B cell (primary cell): ENCODE results near the gene COPS4. TPM values are rescaled to one million over a fixed set of nuclear protein-coding genes. Genes with fewer than 3 reads are reported as not detected.
"Not testable (repeated sequence)": the region's sequence is repeated elsewhere in the genome, so short reads cannot be mapped to it uniquely, and the experiment has no call there.

Source experiments
- ATAC-seq: fragments of 200-7000 bp; cut with Tn5 transposase; one replicate; pipeline ENCODE4 v1.10.0; 2021; ENCODE audit warnings: low read depth, mild to moderate bottlenecking, moderate number of reproducible peaks, moderate library complexity
- CTCF ChIA-PET: fragments of 350-600 bp; sonication (Branson Sonifier 250); formaldehyde crosslinking; loops from one replicate; lab custom pipeline; 2021; ENCODE audit warnings: antibody characterized with exemption, inconsistent platforms; lab: Charles Lee
- POLR2A ChIA-PET: fragments of 350-600 bp; sonication (Branson Sonifier 250); formaldehyde crosslinking; loops from one replicate; lab custom pipeline; 2021; ENCODE audit warnings: antibody characterized with exemption; lab: Charles Lee
- DNase-seq: peaks from one replicate; pipeline ENCODE4 v3.0.0; 2013
- H2AFZ ChIP-seq: 2 replicates; pipeline ENCODE4 v1.6.1; 2012; ENCODE audit warnings: mild to moderate bottlenecking, low read depth, low read length; ENCODE audit not compliant: insufficient read depth, poor library complexity, severe bottlenecking
- H3K27ac ChIP-seq, 2 donors: 1 replicate in 1 of 2; 2 replicates in 1 of 2; pipeline ENCODE4 v1.5.1; 2012 to 2013; ENCODE audit warnings: low read length in 2 of 2, mild to moderate bottlenecking in 2 of 2, moderate library complexity in 1 of 2
- H3K27me3 ChIP-seq, 4 experiments: fragments of 200-600 bp in 1 of 4; sonication (generic) in 1 of 4; replicated peaks in 1 of 4; 1 replicate in 2 of 4; 2 replicates in 2 of 4; pipeline versions ENCODE4 v1.6.1 to v1.7.0; 2013 to 2016; ENCODE audit warnings: low read length in 3 of 4, mild to moderate bottlenecking in 2 of 4, mixed read lengths in 1 of 4, moderate library complexity in 1 of 4; ENCODE audit not compliant: insufficient read depth in 4 of 4, control insufficient read depth in 3 of 4; ENCODE audit errors: control extremely low read depth in 1 of 4
- H3K36me3 ChIP-seq, 2 experiments: replicated peaks in 1 of 2; 1 replicate in 1 of 2; 2 replicates in 1 of 2; pipeline versions ENCODE4 v1.6.1 to v1.7.1; 2013; ENCODE audit warnings: low read length in 1 of 2; ENCODE audit not compliant: insufficient read depth in 2 of 2, control insufficient read depth in 1 of 2; ENCODE audit errors: control extremely low read depth in 1 of 2, extremely low read depth in 1 of 2
- H3K4me1 ChIP-seq, 2 donors: fragments of 200-600 bp in 1 of 2; sonication (generic) in 1 of 2; 1 replicate in 1 of 2; 2 replicates in 1 of 2; pipeline versions ENCODE4 v1.5.1 to v1.6.1; 2013 to 2017; ENCODE audit warnings: low read length in 2 of 2; ENCODE audit not compliant: control insufficient read depth in 2 of 2, insufficient read depth in 2 of 2
- H3K4me2 ChIP-seq: replicated peaks from 2 replicates; pipeline ENCODE3; 2012; ENCODE audit warnings: mild to moderate bottlenecking, low read depth, low read length; ENCODE audit not compliant: poor library complexity, severe bottlenecking
- H3K4me3 ChIP-seq, 5 experiments: fragments of 200-600 bp in 1 of 5; sonication (generic) in 1 of 5; 1 replicate in 3 of 5; 2 replicates in 2 of 5; pipeline versions ENCODE4 v1.5.1 to v1.7.0; 2011 to 2016; ENCODE audit warnings: low read length in 4 of 5, mild to moderate bottlenecking in 4 of 5, low read depth in 2 of 5, control low read depth in 1 of 5, moderate library complexity in 1 of 5; ENCODE audit not compliant: insufficient read depth in 1 of 5; ENCODE audit errors: control extremely low read depth in 1 of 5, extremely low read depth in 1 of 5
- H3K79me2 ChIP-seq: fragments of 200-600 bp; sonication (generic); one replicate; pipeline ENCODE4 v1.6.0; 2016; ENCODE audit warnings: low read length; ENCODE audit not compliant: control insufficient read depth, insufficient read depth
- H3K9ac ChIP-seq: fragments of 200-600 bp; sonication (generic); 2 replicates; pipeline ENCODE4 v1.6.1; 2017; ENCODE audit warnings: mild to moderate bottlenecking, low read length, moderate library complexity
- H3K9me3 ChIP-seq, 3 donors: one replicate each; pipeline versions ENCODE4 v1.6.1 to v1.7.1; 2013; ENCODE audit warnings: low read length in 2 of 3; ENCODE audit not compliant: control insufficient read depth in 2 of 3, insufficient read depth in 1 of 3; ENCODE audit errors: control extremely low read depth in 1 of 3
- H4K20me1 ChIP-seq: 2 replicates; pipeline ENCODE4 v1.6.0; 2012; ENCODE audit warnings: mild to moderate bottlenecking, low read length; ENCODE audit not compliant: insufficient read depth, control insufficient read depth, poor library complexity, severe bottlenecking
- H3K27ac Mint-ChIP-seq: one replicate; pipeline ENCODE4 v1.8.0; 2021; ENCODE audit warnings: mixed read lengths
- H3K27me3 Mint-ChIP-seq: one replicate; pipeline ENCODE4 v1.8.0; 2021; ENCODE audit warnings: mixed read lengths
- H3K4me1 Mint-ChIP-seq: one replicate; pipeline ENCODE4 v1.8.0; 2021; ENCODE audit warnings: mixed read lengths
- H3K4me3 Mint-ChIP-seq: one replicate; pipeline ENCODE4 v1.8.0; 2021; ENCODE audit warnings: mixed read lengths
- H3K9me3 Mint-ChIP-seq: one replicate; pipeline ENCODE4 v1.8.0; 2022; ENCODE audit warnings: mixed read lengths; ENCODE audit not compliant: insufficient read depth
- CTCF ChIP-seq: fragments of 200-600 bp; IDR thresholded peaks from one replicate; pipeline ENCODE4 v1.8.0; 2022; ENCODE audit warnings: antibody characterized with exemption, mild to moderate bottlenecking
- EZH2 ChIP-seq: IDR thresholded peaks from 2 replicates; pipeline ENCODE4 v1.6.1; 2012; ENCODE audit warnings: borderline replicate concordance, low read depth, mild to moderate bottlenecking, moderate library complexity, low read length; ENCODE audit not compliant: insufficient read depth, poor library complexity, severe bottlenecking
- WGBS: methylation state at CpG from one replicate; pipeline ENCODE4 v1.1.5; 2013; ENCODE audit warnings: missing lambda C conversion rate; ENCODE audit not compliant: insufficient coverage; 5-methylcytosine and 5-hydroxymethylcytosine counted together
- intact Hi-C: fragments of 100-400 bp; cut with micrococcal nuclease; formaldehyde crosslinking; loops from one replicate; pipeline ENCODE4 v1.10.0; 2022
- polyA plus RNA-seq: library from polyadenylated mRNA; depleted of rRNA; stranded (reverse); fragments of >200 nt; gene quantifications from 2 replicates; pipeline ENCODE4 v1.2.3, GENCODE V29; 2012
- total RNA-seq, 2 donors: library from RNA; stranded (reverse); fragments of 120-200 nt in 1 of 2; gene quantifications; 1 replicate in 1 of 2; 2 replicates in 1 of 2; pipeline versions ENCODE4 v1.2.3 to v1.2.4, GENCODE V29; 2013 to 2022

COPS4 gene
- total and polyA plus RNA-seq, 2 donors (not counting 1 experiment from before 2014, with no cell fraction given) = 12.0 to 24.5 TPM

GRCh38 chr4:83036991-83037665, 2.1 kb downstream of the COPS4 start:
- ATAC-seq = no peak
- intact Hi-C loops = no loop called here
- Histone ChIP-seq H3K27me3 (no peaks in the 10 kb centered on the region), H3K9me3 (no peaks in the 10 kb centered on the region), H3K4me3 (no peak overlapping the region), H3K79me2 (peaks cover 68% of the 10 kb centered on the region), H4K20me1 (peaks cover 21% of the 10 kb centered on the region), H3K4me2 (no peak overlapping the region), H3K36me3 (peaks cover 0 to 2% of the 10 kb centered on the region in 2 experiments), H3K27ac (no peak overlapping the region), H3K9ac (no peak overlapping the region), H2AFZ (no peak overlapping the region), H3K4me1 (peaks cover 10 to 16% of the 10 kb centered on the region in 2 donors)
- DNase-seq = no peak
- Mint-ChIP-seq H3K27me3 (no peaks in the 10 kb centered on the region), H3K4me1 (peaks cover 40% of the 10 kb centered on the region), H3K4me3 (no peak overlapping the region), H3K27ac (no peak overlapping the region), H3K9me3 (no peaks in the 10 kb centered on the region)
- TF ChIP-seq CTCF = no peak
- TF ChIP-seq EZH2 = no peak
- POLR2A ChIA-PET = interaction anchor here (0.6 to 1.0 kb wide), 2 partner anchors 24 to 73 kb away, joined by 3 to 4 read pairs; no protein-coding TSS in a partner anchor
- WGBS = 90% methylated on average over 5 of the region's 5 CpGs
- CTCF ChIA-PET = interaction anchor here (0.7 to 1.3 kb wide), 3 partner anchors 34 to 246 kb away, joined by 3 to 5 read pairs (median 3); no protein-coding TSS in a partner anchor

GRCh38 chr4:83040269-83040668, 5.3 kb downstream of the COPS4 start:
- ChIA-PET POLR2A (no interaction called here), CTCF (no interaction called here)
- Histone ChIP-seq H2AFZ (no peak overlapping the region), H3K79me2 (peaks cover 92% of the 10 kb centered on the region), H3K4me2 (no peak overlapping the region), H4K20me1 (peaks cover 29% of the 10 kb centered on the region), H3K27me3 (no peaks in the 10 kb centered on the region), H3K4me1 (peaks cover 10 to 16% of the 10 kb centered on the region in 2 donors), H3K4me3 (no peak overlapping the region), H3K27ac (no peak overlapping the region), H3K9ac (no peak overlapping the region), H3K9me3 (no peaks in the 10 kb centered on the region), H3K36me3 (peaks cover 0 to 6% of the 10 kb centered on the region in 2 experiments)
- ATAC-seq (no peak), DNase-seq (no peak)
- peaks cover 36% of the 10 kb centered on the region for H3K4me1 Mint-ChIP-seq
- no peaks in the 10 kb centered on the region for H3K27me3 Mint-ChIP-seq
- intact Hi-C loops = no loop called here
- TF ChIP-seq CTCF (no peak), EZH2 (no peak)
- no peak overlapping the region for H3K4me3 Mint-ChIP-seq
- no peaks in the 10 kb centered on the region for H3K9me3 Mint-ChIP-seq
- H3K27ac Mint-ChIP-seq = no peak overlapping the region
- 100% methylated on average over 1 of the region's 3 CpGs for WGBS

- POLR2A ChIA-PET, DNase-seq, CTCF ChIA-PET, H3K27me3 ChIP-seq, H3K4me3 Mint-ChIP-seq, H3K4me2 ChIP-seq, intact Hi-C loops, H3K4me1 ChIP-seq, H3K9me3 Mint-ChIP-seq, H2AFZ ChIP-seq, H3K36me3 ChIP-seq, H3K4me3 ChIP-seq, H3K27ac Mint-ChIP-seq, H3K27ac ChIP-seq, H3K27me3 Mint-ChIP-seq, H3K9ac ChIP-seq, H3K9me3 ChIP-seq, ATAC-seq: not testable (repeated sequence)
- H3K79me2 ChIP-seq = peaks cover 64% of the 10 kb centered on the region
- peaks cover 29% of the 10 kb centered on the region for H4K20me1 ChIP-seq
- WGBS = no CpG with 5 or more reads among the region's 2 CpGs
- H3K4me1 Mint-ChIP-seq = peaks cover 23% of the 10 kb centered on the region
Observed at GRCh38 chr4:83043157-83043556, 8.2 kb downstream of the COPS4 start.
